Stimulated activated CD8-positive, alpha-beta memory T cell treated with anti-CD3 and anti-CD28 coated beads, Interleukin-15, amount 100 ng/mL, for 48 hours (primary cell): ENCODE results near the gene GANC.

Source experiments
- DNase-seq, 2 donors: peaks; one replicate each; pipeline ENCODE4 v3.0.0-alpha.2; 2020; ENCODE audit warnings: low read depth in 2 of 2

GANC gene

GRCh38 chr15:42375941-42376340 lies 102.9 kb downstream of the GANC start:
- no peak for DNase-seq

DNA sequence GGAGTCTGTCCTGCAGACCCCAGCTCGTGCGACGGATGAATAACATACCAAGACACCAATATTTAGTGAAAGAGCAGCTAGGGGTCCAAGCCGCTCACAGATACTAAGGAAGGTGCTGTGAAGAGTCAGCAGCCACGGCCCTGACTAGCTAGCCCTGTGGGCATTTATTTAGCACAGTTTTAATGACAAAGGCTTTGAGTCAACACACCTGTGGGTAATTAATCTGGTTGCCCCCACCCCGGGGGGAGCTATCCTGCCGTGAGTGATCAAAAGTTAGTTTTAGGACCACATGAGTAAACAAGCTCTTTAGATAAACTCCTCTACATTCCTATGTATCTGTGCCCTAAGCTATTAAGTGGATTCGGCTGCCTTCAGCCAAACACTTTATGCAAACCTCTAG lies 105.0 kb downstream of the GANC start:
- DNase-seq = no peak

DNA sequence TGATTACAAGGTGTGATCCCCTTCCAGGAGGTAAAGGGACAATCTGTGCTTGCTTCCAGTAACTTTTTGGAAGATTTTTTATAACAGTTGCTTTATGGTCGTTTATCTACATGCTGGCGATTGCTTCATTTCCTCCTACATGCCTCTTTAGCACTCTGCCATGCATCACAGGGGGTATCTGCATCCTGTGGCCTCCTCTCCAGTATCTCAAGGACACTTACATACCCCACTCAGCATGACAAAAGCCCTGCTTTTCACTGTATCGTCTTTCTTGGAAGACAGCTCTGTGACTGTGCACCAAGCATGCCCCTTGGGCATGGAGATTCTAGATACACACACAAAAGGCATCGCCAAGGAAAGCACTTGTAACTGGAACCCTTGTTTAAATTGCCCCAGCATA lies 111.6 kb downstream of the GANC start:
- no peak for DNase-seq

GRCh38 chr15:42385206-42385979 lies 112.4 kb downstream of the GANC start:
- DNase-seq = no peak

DNA sequence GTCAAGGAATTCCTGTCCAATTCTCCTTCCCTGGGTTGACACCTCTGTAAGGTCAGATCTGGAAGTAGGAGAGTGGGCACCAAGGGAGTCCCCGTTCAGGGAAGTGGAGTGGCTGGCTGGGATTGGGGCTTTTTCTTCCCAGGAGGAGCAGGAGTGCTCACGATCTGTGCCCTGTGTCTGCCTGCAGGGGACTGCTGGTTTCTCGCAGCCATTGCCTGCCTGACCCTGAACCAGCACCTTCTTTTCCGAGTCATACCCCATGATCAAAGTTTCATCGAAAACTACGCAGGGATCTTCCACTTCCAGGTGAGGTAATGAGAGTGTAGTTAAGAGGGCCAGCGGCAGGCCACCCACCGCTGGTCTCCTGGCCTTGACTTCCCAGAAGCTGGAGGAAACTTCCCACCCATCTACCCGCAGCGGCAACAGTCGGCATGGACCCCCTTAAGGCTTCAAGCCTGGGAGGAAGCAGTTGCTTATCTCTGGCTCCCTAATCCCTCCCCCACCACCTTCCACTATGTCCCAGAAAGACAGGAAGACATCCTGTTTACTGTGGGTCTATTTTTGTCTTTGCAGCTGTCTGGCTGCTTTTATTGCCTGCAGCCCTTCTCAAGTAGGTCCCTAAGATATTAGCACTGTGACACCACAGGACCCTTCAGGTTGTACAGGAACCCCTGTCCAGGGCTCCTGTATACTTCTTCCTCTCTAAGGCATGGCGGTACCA lies 113.1 kb downstream of the GANC start:
- DNase-seq = no peak

DNA sequence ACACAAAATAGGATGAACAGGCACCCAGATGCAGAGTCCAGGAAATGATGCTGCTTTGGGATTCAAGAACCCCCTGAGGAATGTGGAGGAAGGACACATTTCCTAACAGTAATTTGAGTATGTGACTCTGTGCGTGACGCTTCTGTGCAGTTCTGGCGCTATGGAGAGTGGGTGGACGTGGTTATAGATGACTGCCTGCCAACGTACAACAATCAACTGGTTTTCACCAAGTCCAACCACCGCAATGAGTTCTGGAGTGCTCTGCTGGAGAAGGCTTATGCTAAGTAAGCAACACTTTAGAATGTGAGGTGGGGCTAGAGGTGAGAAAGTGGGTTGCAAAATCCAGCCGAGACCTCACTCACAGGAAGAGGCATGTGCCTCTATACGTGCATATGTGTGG lies 114.6 kb downstream of the GANC start:
- no peak for DNase-seq

DNA sequence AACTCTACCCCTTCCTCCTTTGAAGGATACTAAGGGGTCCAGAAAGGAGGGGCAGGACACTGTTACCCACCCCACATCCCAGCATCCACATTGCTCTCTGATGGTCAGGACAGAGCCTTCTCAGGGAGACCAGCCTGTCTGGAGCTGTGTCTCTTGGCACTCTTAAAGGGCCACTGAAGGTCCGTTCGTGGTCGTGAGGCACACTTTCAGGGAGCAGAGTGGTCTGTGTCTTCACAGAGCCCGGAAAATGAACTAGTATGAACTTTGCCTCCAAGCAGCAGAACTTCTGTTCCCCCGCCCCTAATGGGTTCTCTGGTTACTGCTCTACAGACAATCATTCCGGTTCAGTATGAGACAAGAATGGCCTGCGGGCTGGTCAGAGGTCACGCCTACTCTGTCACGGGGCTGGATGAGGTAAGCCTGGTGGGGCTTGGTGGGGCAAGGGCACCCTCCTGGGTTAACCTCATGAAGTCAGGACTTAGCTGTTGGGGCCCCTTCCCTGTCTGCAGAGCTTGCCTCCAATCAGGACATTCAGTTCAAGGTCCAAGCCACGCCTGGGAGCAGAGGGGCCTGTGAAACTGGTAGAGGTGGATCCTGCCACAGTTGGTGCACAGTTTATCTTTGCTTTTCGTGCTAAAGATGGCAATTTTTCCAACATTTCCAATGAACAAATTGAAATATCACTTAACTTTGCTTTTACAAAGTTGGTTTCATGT lies 119.5 kb downstream of the GANC start:
- no peak for DNase-seq

DNA sequence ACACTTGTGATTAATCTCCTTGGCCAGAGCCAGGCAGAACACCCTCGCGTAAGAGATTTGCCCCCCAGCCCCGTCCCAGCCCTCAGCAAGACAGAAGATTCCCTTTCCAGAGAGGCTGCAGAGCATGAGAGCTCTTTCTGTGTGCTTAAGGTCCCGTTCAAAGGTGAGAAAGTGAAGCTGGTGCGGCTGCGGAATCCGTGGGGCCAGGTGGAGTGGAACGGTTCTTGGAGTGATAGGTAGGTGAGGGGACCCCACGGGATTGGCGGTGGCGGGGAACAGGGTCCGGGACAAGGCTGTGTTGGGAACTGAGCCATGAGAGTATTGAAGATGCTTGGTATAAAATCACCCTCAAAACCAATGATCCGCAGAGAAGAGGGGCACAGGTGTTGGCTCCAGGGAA lies 121.1 kb downstream of the GANC start:
- DNase-seq = no peak

- no peak for DNase-seq
Measured at GRCh38 chr15:42395838-42396237, 122.8 kb downstream of the GANC start.

DNA sequence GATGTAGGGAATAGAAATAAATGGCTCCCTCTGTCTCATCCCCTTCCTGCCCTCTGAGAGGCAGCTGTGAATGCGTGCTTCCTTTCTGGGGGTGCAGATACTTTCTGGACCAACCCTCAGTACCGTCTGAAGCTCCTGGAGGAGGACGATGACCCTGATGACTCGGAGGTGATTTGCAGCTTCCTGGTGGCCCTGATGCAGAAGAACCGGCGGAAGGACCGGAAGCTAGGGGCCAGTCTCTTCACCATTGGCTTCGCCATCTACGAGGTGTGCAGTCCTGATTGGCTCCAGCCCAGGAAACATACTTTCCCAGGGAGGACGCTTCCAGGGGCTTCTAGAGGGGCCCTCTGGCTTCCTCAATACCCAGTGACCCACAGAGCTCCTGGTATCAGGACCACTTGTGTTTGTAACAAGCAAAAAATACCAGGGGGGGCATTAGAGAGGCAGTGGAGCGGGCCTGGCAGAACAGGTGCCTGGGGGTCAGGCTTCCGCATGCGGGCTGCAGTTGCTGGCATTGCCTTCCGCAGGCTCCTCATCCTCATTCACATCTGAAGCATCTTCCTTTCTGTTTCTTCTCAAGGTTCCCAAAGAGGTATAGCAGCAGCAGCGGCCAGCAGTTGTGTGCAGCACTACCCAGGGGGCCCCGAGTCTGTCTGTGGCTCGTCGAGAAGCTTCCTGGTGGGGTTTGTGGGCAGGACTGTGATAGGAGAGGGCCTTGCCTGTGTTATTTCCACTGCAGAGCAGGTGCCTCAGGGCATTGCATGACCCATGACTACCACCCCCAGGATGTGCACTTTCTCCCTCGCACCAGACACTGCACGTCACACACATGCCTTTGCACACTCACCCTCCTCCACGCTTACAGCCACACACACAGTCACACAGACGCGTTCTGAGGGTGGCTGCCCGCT lies 128.8 kb downstream of the GANC start:
- no peak for DNase-seq

GRCh38 chr15:42402455-42403205 lies 129.6 kb downstream of the GANC start:
- no peak for DNase-seq

GRCh38 chr15:42403389-42403788 lies 130.4 kb downstream of the GANC start:
- no peak for DNase-seq

DNA sequence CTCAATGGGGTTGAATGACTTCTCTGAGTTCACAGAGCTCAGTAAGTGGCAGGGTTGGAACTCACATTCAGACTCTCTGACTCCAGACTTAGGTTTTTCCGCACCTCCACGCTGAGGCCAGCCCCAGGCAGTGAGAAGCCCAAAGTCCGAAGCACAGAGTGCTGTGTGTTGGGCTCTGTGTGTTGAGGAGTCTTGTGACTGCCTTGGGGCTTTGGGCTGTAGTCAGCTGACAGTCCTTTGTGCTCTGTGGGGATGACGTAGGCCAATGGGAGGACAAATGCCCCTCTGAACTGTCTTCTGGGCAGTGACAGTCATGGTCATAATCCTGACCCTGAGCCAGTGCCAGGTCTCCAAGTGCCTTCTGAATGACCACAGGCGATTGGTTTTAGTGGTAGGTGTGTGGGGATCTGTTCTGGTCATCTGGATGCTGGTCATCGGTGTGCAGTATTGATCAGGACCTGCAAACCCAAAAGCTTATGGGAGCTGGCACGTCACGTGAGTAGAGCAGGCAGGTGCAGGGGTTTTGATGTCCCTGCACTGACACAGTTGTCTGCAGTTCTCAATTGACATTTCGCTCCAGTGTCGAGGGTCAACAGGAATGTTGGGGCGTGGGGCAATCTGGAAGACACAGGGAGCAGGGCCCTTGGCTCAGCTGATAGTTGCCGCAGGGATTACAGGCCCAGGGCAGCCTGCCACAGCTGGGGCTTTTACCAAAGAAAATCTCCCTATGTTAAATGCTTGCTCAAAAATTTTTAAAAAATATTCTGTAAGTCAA lies 131.6 kb downstream of the GANC start:
- no peak for DNase-seq

- no peak for DNase-seq
Measured at GRCh38 chr15:42405863-42406482, 133.0 kb downstream of the GANC start.
